Ovary (tissue), 9 donors: ENCODE results near the gene CPTP. TPM values are rescaled to one million over a fixed set of nuclear protein-coding genes. Genes with fewer than 3 reads are reported as not detected.

Source experiments
- DNase-seq, 5 donors: peaks; one replicate each; pipeline ENCODE4 v3.0.0-alpha.2; 2019 to 2020
- H3K27ac ChIP-seq, 2 donors: fragments of 200-600 bp; one replicate each; pipeline versions ENCODE4 v1.5.1 to v1.8.0; 2019 to 2022
- H3K27me3 ChIP-seq: fragments of 200-600 bp; one replicate; pipeline ENCODE4 v1.8.0; 2022
- H3K36me3 ChIP-seq: fragments of 200-600 bp; sonication (generic); one replicate; pipeline ENCODE4 v1.5.1; 2019
- H3K4me1 ChIP-seq: one replicate; pipeline ENCODE4 v1.8.1; 2013; ENCODE audit warnings: mild to moderate bottlenecking, moderate library complexity; ENCODE audit not compliant: insufficient read depth
- H3K4me3 ChIP-seq: fragments of 200-600 bp; sonication (generic); one replicate; pipeline ENCODE4 v1.5.1; 2017
- H3K9me3 ChIP-seq, 2 donors: fragments of 200-600 bp in 1 of 2; sonication (generic) in 1 of 2; one replicate each; pipeline versions ENCODE4 v1.5.1 to v1.8.1; 2013 to 2019; ENCODE audit warnings: mild to moderate bottlenecking in 1 of 2, moderate library complexity in 1 of 2
- CTCF ChIP-seq, 3 donors: fragments of 450-650 bp in 2 of 3; fragments of 200-600 bp in 1 of 3; IDR thresholded peaks; one replicate each; pipeline versions ENCODE4 v1.5.1 to v1.8.0; 2016 to 2022; ENCODE audit warnings: antibody characterized with exemption in 3 of 3, mild to moderate bottlenecking in 1 of 3
- EP300 ChIP-seq: sonication (generic); formaldehyde crosslinking; IDR thresholded peaks from one replicate; pipeline ENCODE4 v1.6.1; 2017; ENCODE audit warnings: antibody characterized with exemption
- POLR2A ChIP-seq: fragments of 450-650 bp; IDR thresholded peaks from one replicate; pipeline ENCODE4 v1.6.1; 2017; ENCODE audit warnings: antibody characterized with exemption, mild to moderate bottlenecking, moderate library complexity
- WGBS, 3 donors: extraction: QIAGEN DNeasy Blood & Tissue Kit in 1 of 3; methylation state at CpG; one replicate each; pipeline versions ENCODE4 v1.1.5 to v1.1.7; 2013 to 2017; 5-methylcytosine and 5-hydroxymethylcytosine counted together
- intact Hi-C, 4 donors: fragments of 100-400 bp; cut with DNase I; formaldehyde crosslinking; loops; one replicate each; pipeline versions ENCODE4 v1.11.0 to v1.15.1; 2022 to 2023
- polyA plus RNA-seq, 2 donors: library from polyadenylated mRNA; stranded (reverse); fragments of 200-250 nt in 1 of 2; fragments of 350-450 nt in 1 of 2; fragmentation: Illumina TruSeq in 1 of 2; extraction: RNeasy Lipid Tissue Mini Kit (QIAGEN cat#74804) in 1 of 2; gene quantifications; one replicate each; pipeline ENCODE4 v1.2.3, GENCODE V29; 2013 to 2014
- total RNA-seq, 7 donors: library from RNA; depleted of rRNA in 2 of 7; stranded (reverse); fragments of >200 nt in 2 of 7; fragmentation: NEBNext Ultra II Directional in 3 of 7; extraction: Animal tissue kit (Norgen Biotek cat#: 25700) in 3 of 7; gene quantifications; one replicate each; pipeline versions ENCODE4 v1.1.0 to v1.2.4, GENCODE V29; 2016 to 2023
- donor health status: DM: no; HTN: no; CAD: no; lungs with moderate emphysema.
- donor health status: DM: no; HTN: no; CAD: no.
- donor health status: Bipolar disorder and iron deficiency.
- donor health status: DM: yes; HTN: yes; CAD: no.
- donor health status: DM: no; HTN: no; CAD: no.
- donor health status: DM: yes; HTN: yes; CAD: no.

Gene CPTP
- total and polyA plus RNA-seq, 9 donors, result 2.4 to 21.0 (median 14.8) TPM

- Histone ChIP-seq H3K4me1 (no peaks in the 10 kb centered on the region), H3K9me3 (no peaks in the 10 kb centered on the region)
Measured at GRCh38 chr1:1335283-1335682, 10.7 kb downstream of the CPTP start.

GRCh38 chr1:1335792-1336248 lies 11.2 kb downstream of the CPTP start:
- Histone ChIP-seq H3K36me3 (no peaks in the 10 kb centered on the region), H3K9me3 (no peaks in the 10 kb centered on the region), H3K4me1 (no peaks in the 10 kb centered on the region), H3K27me3 (no peaks in the 10 kb centered on the region), H3K27ac (no peak overlapping the region), H3K4me3 (no peak overlapping the region)
- no peak for DNase-seq
- intact Hi-C loops, result no loop called here
- TF ChIP-seq EP300 (no peak), CTCF (IDR thresholded peaks at IDR 0.05) (no peak), POLR2A (no peak)
- 81 to 90% (median 83%) methylated on average over 15 to 21 of the region's 21 CpGs for WGBS, 3 donors

More at GRCh38 chr1:1335283-1335682, 10.7 kb downstream of the CPTP start:
- WGBS, 3 donors, result 62 to 65% (median 64%) methylated on average over 16 of the region's 16 CpGs
- Histone ChIP-seq H3K27ac (no peak overlapping the region), H3K36me3 (no peaks in the 10 kb centered on the region), H3K27me3 (no peaks in the 10 kb centered on the region), H3K4me3 (no peak overlapping the region)
- DNase-seq, result no peak
- intact Hi-C loops, result no loop called here
- TF ChIP-seq POLR2A (no peak), EP300 (no peak), CTCF (IDR thresholded peaks at IDR 0.05) (no peak)

- Histone ChIP-seq H3K4me3 (no peak overlapping the region), H3K4me1 (no peaks in the 10 kb centered on the region), H3K36me3 (no peaks in the 10 kb centered on the region), H3K27ac (no peak overlapping the region), H3K27me3 (no peaks in the 10 kb centered on the region), H3K9me3 (no peaks in the 10 kb centered on the region)
- intact Hi-C loops, result no loop called here
- TF ChIP-seq POLR2A (no peak), EP300 (no peak), CTCF (IDR thresholded peaks at IDR 0.05) (no peak)
- WGBS, 3 donors, result 88 to 90% (median 89%) methylated on average over 21 to 26 of the region's 26 CpGs
- DNase-seq, result no peak
Measured at GRCh38 chr1:1336446-1336845, 11.8 kb downstream of the CPTP start.

- WGBS, 3 donors, result 94 to 96% (median 95%) methylated on average over 32 of the region's 32 CpGs
Measured at GRCh38 chr1:1336931-1337792, 12.6 kb downstream of the CPTP start.

More at GRCh38 chr1:1336931-1337792, 12.6 kb downstream of the CPTP start:
- no peaks in the 10 kb centered on the region for H3K36me3 ChIP-seq
- H3K4me3 ChIP-seq, result no peak overlapping the region
- DNase-seq, result no peak
- H3K27ac ChIP-seq, result no peak overlapping the region
- intact Hi-C loops, result no loop called here
- TF ChIP-seq CTCF (IDR thresholded peaks at IDR 0.05), result no peak
- no peak for TF ChIP-seq POLR2A
- TF ChIP-seq EP300, result no peak
- no peaks in the 10 kb centered on the region for H3K9me3 ChIP-seq
- H3K27me3 ChIP-seq, result no peaks in the 10 kb centered on the region
- no peaks in the 10 kb centered on the region for H3K4me1 ChIP-seq
